GM21526 (cell line): ENCODE measurements around the gene IFI27L1.
A peak's percentile ranks its signal among the peaks of the same experiment; 100 is the strongest.
"Not testable (repeated sequence)": the region's sequence is repeated elsewhere in the genome, so short reads cannot be mapped to it uniquely, and the experiment has no call there.

Experiments used
- ATAC-seq: cut with Tn5 transposase; IDR thresholded peaks from one replicate; pipeline ENCODE4 v1.9.1; 2021; ENCODE audit warnings: moderate library complexity; ENCODE audit not compliant: unreplicated experiment, low FRiP score

Gene IFI27L1

DNA sequence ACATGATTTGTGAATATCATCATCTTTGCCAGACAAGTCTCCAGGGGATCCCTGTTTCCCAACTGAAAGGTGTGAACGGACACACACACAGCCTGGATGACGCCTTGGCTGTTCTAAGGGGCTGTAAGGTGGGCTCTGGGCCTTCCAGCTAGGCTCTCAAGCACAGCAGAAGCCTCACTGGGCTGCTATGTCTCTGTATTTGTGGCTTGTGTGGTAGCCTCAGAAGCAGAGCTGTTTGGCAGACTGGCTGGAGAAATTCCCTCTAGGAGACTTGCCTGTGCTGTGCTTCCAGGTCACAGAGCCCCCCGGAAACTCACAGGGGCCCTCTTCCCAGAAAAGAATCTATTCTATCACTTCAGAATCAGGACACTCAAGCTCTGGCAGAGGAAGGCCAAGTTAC, 33.5 kb upstream of the IFI27L1 start:
- no peak for ATAC-seq

- ATAC-seq: no peak
Observed at GRCh38 chr14:94048691-94049624, 32.2 kb upstream of the IFI27L1 start.

GRCh38 chr14:94049625-94050023, 31.5 kb upstream of the IFI27L1 start:
- no peak for ATAC-seq

GRCh38 chr14:94050231-94050880, 30.8 kb upstream of the IFI27L1 start:
- no peak for ATAC-seq

- no peak for ATAC-seq
Observed at GRCh38 chr14:94051115-94051514, 30.0 kb upstream of the IFI27L1 start.

- no peak for ATAC-seq
Observed at GRCh38 chr14:94051779-94052178, 29.3 kb upstream of the IFI27L1 start.

DNA sequence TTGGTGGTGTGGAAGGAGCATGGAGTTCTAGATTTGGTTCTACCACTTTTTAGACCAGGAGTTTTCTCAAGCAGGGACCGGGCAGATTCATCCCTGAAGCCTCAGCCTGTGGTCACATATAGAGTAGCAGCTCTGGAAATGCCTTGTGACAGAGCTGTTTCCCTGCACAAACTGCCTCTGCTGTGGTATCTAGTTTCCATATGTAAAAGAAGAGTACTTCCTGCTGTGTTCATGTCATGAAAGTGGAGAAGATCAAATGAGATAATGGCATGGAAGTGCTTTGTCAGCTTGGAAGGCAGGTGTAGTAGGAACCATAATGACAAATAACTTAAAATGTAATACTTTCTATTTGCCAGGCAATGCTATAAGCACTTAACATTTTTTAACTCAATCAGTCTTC, 28.9 kb upstream of the IFI27L1 start:
- ATAC-seq: no peak

GRCh38 chr14:94052662-94053061, 28.4 kb upstream of the IFI27L1 start:
- no peak for ATAC-seq

DNA sequence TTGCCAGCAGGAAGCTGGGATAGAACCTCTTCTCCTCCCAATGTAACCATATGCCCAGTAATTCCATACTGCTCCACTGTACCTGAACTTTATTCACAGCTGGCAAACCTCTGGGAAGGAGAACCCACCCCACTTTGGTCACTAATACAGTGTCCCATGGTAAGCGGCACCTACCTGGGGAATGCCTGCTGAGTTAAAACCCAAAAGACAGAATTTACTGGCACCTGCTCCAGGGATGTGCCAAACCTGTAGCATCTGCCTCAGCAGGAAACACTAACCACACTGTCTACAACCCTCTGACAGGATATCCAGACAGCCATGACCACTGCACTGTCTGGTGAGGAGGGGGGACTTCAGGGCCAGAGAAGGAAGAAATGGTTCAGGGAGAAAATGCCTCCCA, 26.7 kb upstream of the IFI27L1 start:
- no peak for ATAC-seq

DNA sequence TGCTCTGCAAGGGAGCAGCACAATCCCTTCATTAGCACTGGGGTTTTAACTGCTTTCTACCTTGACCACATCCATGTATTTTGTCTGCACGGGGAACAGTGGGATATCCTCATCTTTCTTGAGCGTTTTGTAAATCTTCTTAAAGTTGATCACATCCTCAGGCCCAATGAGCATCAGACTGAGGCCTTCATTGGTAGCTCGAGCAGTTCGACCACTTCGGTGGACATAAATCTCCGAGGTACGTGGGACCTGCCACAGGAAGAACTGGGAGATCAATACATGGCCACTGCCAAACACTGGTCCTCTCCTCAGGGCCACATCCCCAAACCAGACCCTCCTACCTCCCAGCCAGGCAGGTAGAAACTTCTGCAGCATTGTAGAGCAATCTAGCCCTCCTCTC, 26.2 kb upstream of the IFI27L1 start:
- no peak for ATAC-seq

- ATAC-seq: peak; percentile 82
Observed at GRCh38 chr14:94056579-94057308, 24.4 kb upstream of the IFI27L1 start.

- ATAC-seq: no peak
Observed at GRCh38 chr14:94058128-94058673, 22.9 kb upstream of the IFI27L1 start.

GRCh38 chr14:94058674-94059138, 22.4 kb upstream of the IFI27L1 start:
- ATAC-seq: no peak

DNA sequence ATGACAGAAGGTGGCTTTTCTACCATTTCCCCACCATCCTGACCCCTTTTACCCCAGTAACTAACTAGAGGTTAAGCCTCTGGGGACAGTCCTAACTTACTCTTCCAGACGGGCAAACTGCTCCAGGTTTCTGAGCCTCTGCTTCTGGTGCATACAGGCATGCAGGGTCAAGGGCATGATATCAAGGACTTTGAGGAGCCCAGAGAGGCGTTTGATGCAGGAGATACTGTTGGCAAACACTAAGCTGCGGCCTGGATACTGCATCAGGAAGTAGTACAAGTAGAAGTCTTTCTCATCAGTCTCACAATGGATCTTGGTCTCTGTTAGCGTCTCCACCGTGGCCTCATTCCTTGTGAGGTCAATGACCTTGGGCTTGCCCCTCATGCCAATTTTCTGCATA, 21.1 kb upstream of the IFI27L1 start:
- ATAC-seq: no peak

DNA sequence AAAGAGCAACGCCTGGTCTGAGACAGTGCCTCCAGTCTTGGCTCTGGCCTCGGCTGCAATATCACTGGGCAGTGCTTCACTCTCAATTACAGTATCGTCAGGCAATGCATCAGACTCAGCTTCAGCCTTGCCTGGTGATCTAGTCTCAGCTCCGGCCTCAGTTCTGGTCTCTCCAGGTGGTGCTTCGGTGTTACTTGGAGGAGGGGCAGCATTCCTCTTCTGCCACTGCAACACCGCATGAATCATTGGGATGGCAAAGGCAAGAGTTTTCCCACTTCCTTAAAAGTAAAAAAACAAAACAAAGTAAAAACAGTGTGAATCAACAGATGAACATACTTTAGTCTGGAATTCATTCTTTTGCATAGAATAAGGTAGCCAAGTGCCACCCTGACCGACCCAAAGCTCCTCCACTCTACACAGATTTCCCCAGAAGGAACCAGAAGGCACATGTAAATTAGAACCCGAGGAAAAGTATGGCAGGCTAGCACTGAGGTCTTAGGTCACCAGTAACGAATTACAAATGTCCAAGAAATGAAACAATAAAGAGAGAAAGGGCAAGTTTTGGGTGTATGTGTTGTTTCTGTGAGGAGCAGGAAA, 18.7 kb upstream of the IFI27L1 start:
- no peak for ATAC-seq

DNA sequence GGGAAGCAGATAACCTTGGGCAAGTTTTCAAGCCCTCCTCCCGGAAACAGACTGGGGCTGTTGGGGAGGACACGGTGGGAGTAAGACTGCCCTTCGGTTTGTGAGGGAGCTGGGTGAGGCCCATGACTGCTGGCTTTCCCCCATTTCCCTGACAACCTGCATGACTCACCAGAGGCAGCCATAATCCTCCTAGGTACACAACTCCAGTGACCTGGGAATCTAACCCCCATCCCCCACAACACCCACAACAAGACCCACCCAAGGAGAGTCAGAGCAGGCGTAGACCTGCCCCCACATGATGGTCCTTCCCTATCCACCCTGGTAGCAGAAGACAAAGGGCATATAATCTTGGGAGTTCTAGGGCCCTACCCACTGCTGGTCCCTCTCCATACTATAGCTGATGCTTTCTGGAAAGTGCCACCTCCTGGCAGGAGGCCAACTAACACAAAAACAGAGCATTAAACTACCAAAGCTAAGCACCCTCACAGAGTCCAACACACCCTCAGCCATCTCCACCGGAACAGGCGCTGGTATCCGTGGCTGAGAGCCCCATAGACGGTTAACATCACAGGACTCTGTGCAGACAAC, 14.9 kb upstream of the IFI27L1 start:
- no peak for ATAC-seq

DNA sequence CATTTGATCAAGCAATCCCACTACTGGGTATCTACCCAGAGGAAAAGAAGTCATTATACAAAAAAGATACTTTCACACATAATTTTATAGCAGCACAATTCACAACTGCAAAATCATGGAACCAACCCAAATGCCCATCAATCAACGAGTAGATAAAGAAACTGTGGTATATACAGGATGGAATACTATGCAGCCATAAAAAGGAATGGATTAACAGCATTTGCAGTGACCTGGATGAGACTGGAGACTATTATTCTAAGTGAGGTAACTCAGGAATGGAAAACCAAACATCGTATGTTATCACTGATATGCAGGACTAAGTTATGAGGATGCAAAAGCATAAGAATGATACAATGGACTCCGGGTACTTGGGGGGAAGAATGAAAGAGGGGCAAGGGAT, 9.0 kb upstream of the IFI27L1 start:
- ATAC-seq: not testable (repeated sequence)

- ATAC-seq: no peak
Observed at GRCh38 chr14:94074534-94074933, 6.6 kb upstream of the IFI27L1 start.

GRCh38 chr14:94075008-94075407, 6.1 kb upstream of the IFI27L1 start:
- ATAC-seq: no peak
